Mesodermal cell (in vitro differentiated cells): ENCODE results near the gene FDXR.

Source experiments
- H3K27ac ChIP-seq: 2 replicates; pipeline ENCODE4 v1.7.0; 2013; ENCODE audit warnings: mild to moderate bottlenecking, low read depth, low read length, moderate library complexity; ENCODE audit not compliant: severe bottlenecking
- H3K36me3 ChIP-seq: 2 replicates; pipeline ENCODE4 v1.7.1; 2013; ENCODE audit warnings: mild to moderate bottlenecking, low read length, moderate library complexity; ENCODE audit not compliant: control insufficient read depth, insufficient read depth
- H3K4me1 ChIP-seq: one replicate; pipeline ENCODE4 v1.7.1; 2013; ENCODE audit warnings: mild to moderate bottlenecking, low read length; ENCODE audit not compliant: insufficient read depth, control insufficient read depth, poor library complexity, severe bottlenecking
- H3K4me3 ChIP-seq: 2 replicates; pipeline ENCODE4 v1.7.0; 2013; ENCODE audit warnings: low read length, control low read depth, mild to moderate bottlenecking; ENCODE audit not compliant: insufficient read depth, poor library complexity, severe bottlenecking; ENCODE audit errors: extremely low read depth
- H3K9me3 ChIP-seq: 2 replicates; pipeline ENCODE4 v1.7.1; 2013; ENCODE audit warnings: mild to moderate bottlenecking, low read length, moderate library complexity; ENCODE audit not compliant: control insufficient read depth
- WGBS, 2 experiments: methylation state at CpG; one replicate each; pipeline ENCODE4 v1.1.5; 2013; ENCODE audit warnings: missing lambda C conversion rate in 2 of 2; ENCODE audit not compliant: insufficient coverage in 2 of 2; 5-methylcytosine and 5-hydroxymethylcytosine counted together

The FDXR gene

DNA sequence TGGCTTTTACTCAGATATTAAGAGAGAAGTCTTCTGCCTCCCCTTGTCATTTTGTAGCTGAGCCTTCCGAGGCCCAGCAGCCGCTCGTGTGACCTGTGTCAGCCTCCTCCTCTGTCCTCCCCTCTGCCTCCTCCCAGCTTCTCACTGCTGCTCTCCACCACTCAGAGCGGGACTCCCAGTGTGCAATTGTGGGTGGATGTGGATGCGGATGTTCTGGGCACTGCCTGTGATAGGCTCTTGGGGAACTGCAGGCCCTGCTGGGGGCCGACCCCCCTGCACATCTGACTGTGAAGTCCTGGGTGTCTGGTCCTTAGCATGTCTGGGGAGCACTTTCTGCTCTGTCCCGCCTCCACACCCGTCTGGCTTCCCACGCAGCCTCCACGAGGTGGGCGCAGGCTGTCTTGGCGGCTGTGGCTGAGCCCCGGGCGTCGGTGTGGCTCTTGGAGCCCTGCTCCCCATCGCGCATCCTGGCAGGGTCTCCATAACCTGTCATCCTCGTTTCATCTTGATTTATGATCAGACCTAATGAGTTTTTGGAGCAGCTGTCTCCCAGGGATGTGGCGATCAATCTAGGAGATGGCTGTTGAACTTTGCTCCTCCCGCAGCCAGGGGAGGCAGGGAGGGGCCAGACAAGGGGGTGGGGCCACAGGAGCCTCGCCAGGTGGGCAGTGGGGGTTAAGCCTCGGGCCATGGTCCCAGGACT lies 41.2 kb downstream of the FDXR start:
- H3K9me3 ChIP-seq = no peaks in the 10 kb centered on the region
- no peak overlapping the region for H3K27ac ChIP-seq
- no peak overlapping the region for H3K4me3 ChIP-seq
- 86 to 97% methylated on average over 15 to 20 of the region's 22 CpGs for WGBS, 2 experiments
- no peaks in the 10 kb centered on the region for H3K4me1 ChIP-seq
- peaks cover 11% of the 10 kb centered on the region for H3K36me3 ChIP-seq

DNA sequence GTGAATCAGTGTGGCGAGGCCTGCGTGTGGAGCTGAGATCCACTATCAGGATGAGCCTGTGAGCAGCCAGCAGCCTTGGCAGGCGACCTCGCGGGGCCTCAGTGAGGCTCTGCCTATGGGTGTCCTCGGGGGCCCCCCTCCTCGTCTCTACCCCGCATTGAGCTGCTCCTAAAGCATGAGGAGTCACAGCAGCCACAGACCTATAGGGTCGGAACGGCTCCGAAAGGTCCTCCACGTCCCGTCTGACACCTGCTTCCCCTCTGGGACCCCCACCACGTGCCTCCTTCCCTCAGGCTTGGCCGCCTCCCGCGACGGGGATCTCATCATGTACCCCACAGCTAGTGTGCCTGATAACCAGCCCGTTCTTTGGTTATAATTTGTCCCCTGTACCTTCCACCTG lies 41.9 kb downstream of the FDXR start:
- no peak overlapping the region for H3K4me3 ChIP-seq
- no peaks in the 10 kb centered on the region for H3K9me3 ChIP-seq
- no peak overlapping the region for H3K27ac ChIP-seq
- WGBS, 2 experiments = 91 to 94% methylated on average over 16 to 19 of the region's 19 CpGs
- no peaks in the 10 kb centered on the region for H3K4me1 ChIP-seq
- peaks cover 16% of the 10 kb centered on the region for H3K36me3 ChIP-seq

DNA sequence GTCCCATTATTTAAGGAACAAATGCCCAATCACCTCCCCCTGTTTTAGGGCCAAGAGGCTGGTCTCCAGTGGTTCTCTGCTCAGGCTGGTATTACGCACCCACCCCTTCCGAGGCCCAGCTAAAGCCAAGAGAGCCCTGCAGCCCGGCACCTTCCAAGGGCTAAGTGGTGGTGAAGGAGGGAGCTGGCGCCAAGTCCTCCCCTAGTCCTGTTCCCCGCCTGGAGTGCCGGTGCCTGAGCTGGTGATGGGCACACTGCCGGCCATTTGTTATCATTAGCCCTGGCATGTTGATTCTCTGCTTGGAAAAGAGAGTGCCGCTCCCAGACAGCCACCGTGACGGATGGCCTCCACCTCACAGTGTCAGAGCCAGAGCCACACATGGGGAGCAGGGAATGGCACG lies 45.0 kb downstream of the FDXR start:
- H3K36me3 ChIP-seq = peaks cover 35% of the 10 kb centered on the region
- H3K9me3 ChIP-seq = no peaks in the 10 kb centered on the region
- H3K4me1 ChIP-seq = no peaks in the 10 kb centered on the region
- H3K27ac ChIP-seq = no peak overlapping the region
- 92 to 95% methylated on average over 10 to 11 of the region's 11 CpGs for WGBS, 2 experiments
- no peak overlapping the region for H3K4me3 ChIP-seq

DNA sequence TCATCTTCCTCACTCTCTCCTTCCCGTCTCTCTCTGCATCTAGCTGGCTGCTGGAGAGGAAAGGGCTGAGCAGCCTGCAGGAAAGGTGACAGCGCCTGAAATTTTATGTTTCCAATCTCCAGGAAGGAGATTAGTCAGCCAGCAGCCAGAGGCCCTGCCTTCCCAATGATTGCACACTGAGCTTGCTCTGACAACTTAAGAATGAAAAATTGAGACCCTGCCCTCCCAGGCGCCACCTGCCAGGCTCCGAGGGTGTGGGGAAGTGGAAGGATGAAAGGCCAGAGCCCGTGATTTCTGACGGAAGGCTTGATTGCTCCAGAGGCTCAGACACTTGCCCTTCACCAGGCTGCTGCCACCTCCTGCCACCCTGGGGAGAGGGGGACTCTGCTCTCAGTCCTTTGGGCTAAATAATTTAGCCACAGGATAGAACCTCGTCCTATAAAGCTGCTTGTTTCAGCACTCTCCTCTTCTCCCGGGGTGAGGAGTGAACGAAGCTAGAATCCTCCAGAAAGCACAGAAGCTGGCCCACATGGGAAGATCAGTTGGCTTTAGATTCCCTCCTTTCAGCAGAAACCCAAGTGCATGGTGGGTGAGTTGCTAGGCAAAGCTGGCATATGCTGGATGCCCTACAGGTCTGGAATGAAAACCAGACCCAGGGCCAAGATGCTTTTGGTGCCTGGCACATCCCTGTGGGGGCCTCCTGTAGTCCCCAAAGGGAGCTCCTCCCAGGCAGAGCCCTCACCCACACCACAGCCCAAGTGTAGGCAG lies 46.7 kb downstream of the FDXR start:
- Histone ChIP-seq H3K4me3 (no peak overlapping the region), H3K9me3 (no peaks in the 10 kb centered on the region), H3K36me3 (peaks cover 49% of the 10 kb centered on the region), H3K27ac (no peak overlapping the region), H3K4me1 (no peaks in the 10 kb centered on the region)
- 92 to 95% methylated on average over 8 of the region's 9 CpGs for WGBS, 2 experiments

DNA sequence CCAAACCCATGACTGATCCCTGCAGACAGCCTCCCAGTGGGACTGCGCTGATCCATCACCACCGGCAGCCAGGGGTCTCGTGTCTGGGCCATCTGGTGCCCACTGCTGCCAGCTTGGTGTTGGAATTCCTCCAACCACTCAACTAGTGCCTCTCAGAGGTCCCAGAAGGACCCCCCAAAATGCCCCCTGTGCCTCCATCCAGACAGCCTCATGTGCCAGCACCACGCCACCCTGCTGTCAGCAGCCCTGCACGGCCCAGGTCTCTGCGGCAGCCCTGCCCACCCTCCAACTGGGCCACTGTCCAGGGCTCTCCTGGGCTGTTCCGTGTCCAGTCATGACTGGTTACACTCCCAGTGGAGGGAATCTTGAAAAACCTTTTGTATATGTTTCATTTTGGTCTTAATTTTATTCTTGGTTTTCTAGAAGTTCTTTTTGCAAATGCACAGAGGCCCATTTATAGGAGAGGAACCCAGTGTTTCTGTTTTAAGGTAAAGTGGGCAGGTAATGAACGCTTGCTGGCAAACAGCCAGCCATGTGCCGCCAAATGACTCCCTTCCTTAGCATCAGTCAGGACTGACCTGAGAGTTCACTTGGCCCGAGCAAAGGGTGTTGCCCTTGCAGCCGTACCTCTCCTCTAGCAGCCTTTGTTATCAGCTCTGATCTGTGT lies 47.7 kb downstream of the FDXR start:
- H3K9me3 ChIP-seq = no peaks in the 10 kb centered on the region
- H3K4me3 ChIP-seq = no peak overlapping the region
- no peak overlapping the region for H3K27ac ChIP-seq
- H3K36me3 ChIP-seq = peaks cover 55% of the 10 kb centered on the region
- 98 to 100% methylated on average over 5 to 11 of the region's 11 CpGs for WGBS, 2 experiments
- H3K4me1 ChIP-seq = no peaks in the 10 kb centered on the region

DNA sequence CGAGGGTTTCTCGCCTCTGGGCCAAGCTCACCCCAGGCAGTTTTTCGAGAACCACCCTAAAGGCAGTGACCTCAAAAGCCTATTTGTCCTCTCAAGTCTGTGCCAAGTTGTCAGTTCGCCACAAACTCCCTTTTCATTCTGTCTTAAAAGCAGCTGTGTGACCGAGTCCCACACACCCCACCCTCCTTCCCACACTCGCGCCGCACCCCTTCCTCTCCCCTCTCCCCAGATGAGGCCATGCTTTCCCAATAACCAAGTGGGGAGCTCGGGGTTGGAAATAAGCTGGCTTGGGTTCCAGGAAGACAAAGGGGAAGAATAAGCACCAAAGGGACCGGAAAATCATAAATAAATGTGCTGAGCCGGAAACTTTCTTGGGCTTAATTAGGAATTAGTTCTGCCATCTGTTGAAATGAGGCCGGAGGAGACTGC lies 49.8 kb downstream of the FDXR start:
- 92 to 94% methylated on average over 8 of the region's 12 CpGs for WGBS, 2 experiments
- H3K9me3 ChIP-seq = no peaks in the 10 kb centered on the region
- H3K4me3 ChIP-seq = no peak overlapping the region
- H3K4me1 ChIP-seq = no peaks in the 10 kb centered on the region
- H3K27ac ChIP-seq = no peak overlapping the region
- H3K36me3 ChIP-seq = peaks cover 69% of the 10 kb centered on the region

DNA sequence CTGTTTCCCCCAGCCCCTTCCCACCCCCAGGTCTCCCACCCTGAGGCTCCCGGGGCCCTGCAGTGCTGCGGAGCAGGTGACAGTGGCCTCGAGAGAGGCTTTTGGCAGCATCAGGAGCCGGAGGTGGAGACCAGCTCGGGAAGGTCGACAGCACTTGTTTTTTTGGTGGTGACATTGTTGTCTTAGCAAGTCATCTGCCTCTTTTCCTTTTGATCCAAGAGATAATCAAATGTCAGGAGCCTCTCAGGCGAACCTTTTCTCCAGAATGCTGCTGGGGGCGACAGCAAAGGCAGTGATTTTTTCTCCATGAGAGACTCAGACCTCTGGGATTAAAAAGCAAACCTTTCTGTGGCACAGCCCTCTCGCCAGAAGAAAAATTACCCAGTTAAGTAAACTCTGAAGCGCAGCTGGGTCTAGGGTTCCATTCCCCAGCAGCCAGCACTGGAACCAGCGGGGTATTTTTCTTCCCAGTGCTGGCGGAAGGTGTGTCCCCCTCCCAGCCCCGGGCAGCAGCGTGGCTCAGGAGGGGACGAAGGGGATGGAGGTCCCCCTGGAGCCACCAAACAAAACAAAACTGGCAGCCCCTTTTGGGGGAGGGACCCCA lies 50.4 kb downstream of the FDXR start:
- Histone ChIP-seq H3K36me3 (peaks cover 74% of the 10 kb centered on the region), H3K27ac (no peak overlapping the region), H3K4me1 (no peaks in the 10 kb centered on the region), H3K4me3 (no peak overlapping the region), H3K9me3 (no peaks in the 10 kb centered on the region)
- 90 to 96% methylated on average over 9 to 13 of the region's 15 CpGs for WGBS, 2 experiments

DNA sequence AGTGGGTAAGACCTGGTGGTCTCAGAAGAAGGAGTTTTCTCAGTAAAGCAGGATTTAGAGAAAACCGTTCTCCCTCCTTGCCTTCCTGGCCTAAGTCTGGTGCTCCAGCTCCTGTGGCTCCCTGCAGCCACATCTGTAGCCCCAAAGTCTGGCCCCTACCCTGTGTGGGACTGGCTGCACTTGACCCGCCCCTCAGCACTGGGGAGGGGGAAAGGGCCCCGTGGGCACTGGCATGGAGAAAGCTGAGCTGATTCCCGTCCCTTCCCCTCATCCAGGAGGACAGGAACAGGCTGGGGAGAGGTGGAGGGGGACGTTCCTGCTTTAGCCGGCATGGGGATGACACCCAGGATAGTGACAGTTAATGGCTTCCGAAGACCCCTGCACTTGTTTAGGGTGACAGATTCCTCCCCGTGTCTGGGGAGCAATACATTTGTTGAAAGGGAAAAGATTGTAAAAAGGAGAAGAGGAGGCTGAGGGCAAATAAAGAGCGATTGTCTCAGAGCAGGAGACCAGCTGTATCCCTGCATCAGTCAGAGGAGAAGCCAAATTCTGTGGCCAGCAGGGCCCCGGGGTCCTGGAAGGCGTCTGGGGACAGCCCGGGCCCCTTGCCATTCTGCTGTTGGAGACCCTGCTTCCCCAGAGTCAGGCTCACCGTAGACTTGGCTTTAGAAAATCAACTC lies 51.0 kb downstream of the FDXR start:
- H3K27ac ChIP-seq = no peak overlapping the region
- H3K4me1 ChIP-seq = no peaks in the 10 kb centered on the region
- peaks cover 78% of the 10 kb centered on the region for H3K36me3 ChIP-seq
- WGBS, 2 experiments = 91 to 92% methylated on average over 9 to 10 of the region's 13 CpGs
- H3K9me3 ChIP-seq = no peaks in the 10 kb centered on the region
- no peak overlapping the region for H3K4me3 ChIP-seq

DNA sequence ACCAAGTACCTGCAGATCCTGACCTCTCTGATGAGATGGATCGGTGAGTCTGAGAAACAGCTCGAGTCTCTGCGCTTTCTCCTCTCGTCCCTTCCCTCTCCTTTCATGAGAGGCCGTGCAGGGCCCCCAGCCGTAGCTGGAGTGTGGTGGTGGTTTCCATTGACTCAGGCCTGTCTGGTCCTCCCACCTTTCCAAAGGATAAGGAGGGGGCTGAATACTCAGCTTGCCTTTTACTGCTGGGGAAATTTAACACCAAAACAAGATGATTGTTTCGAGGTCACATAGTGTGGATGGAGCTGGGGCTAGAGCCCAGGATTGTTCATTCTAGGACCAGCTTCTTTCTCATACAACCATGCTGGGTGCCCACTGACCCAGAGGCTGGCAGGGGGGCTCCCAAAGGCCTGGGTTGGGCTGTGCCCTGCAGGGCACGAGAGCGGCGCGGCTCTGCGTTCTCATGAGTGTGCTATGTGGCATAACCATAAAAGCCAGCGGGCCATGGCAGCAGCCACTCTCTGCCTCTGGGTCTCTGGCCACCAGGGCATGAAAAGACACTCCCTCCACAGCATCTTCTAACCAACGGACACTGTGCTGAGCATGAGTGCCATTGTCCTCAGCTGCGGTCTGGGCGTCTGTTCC lies 52.9 kb downstream of the FDXR start:
- WGBS, 2 experiments = 97% methylated on average over 12 of the region's 16 CpGs
- no peak overlapping the region for H3K27ac ChIP-seq
- H3K9me3 ChIP-seq = no peaks in the 10 kb centered on the region
- no peak overlapping the region for H3K4me3 ChIP-seq
- peaks cover 10% of the 10 kb centered on the region for H3K4me1 ChIP-seq
- H3K36me3 ChIP-seq = peaks cover 62% of the 10 kb centered on the region
